Left cardiac atrium (tissue), 4 donors: ENCODE data around the gene SLC17A8. TPM values are rescaled to one million over a fixed set of nuclear protein-coding genes. Genes with fewer than 3 reads are reported as not detected.
"Not testable (repeated sequence)": the region's sequence is repeated elsewhere in the genome, so short reads cannot be mapped to it uniquely, and the experiment has no call there.

Experiments
- ATAC-seq, 2 donors: fragments of 200-7000 bp; cut with Tn5 transposase; one replicate each; pipeline ENCODE4 v1.9.1; 2020; ENCODE audit warnings: mild to moderate bottlenecking in 2 of 2, moderate library complexity in 2 of 2
- DNase-seq: peaks from one replicate; pipeline ENCODE4 v3.0.0-alpha.2; 2020
- intact Hi-C, 2 donors: fragments of 100-400 bp; cut with DNase I; formaldehyde crosslinking; loops; one replicate each; pipeline versions ENCODE4 v1.14.1 to v1.15.1; 2022 to 2023
- total RNA-seq, 2 donors: library from RNA; stranded (reverse); fragmentation: NEBNext Ultra II Directional; extraction: Animal tissue kit (Norgen Biotek cat#: 25700); gene quantifications; one replicate each; pipeline ENCODE4 v1.2.1, GENCODE V29; 2021
- donor health status: DM: no; HTN: yes; CAD: no.
- donor health status: DM: no; HTN: yes; CAD: no; lungs with severe emphysema.
- donor health status: DM: yes; HTN: yes; CAD: no.
- donor health status: Dilated cardiomyopathy.

Gene SLC17A8
- total RNA-seq, 2 donors from 2014 or later = not detected

GRCh38 chr12:100404769-100405407 is 48.0 kb downstream of the SLC17A8 start:
- DNase-seq (no peak), ATAC-seq (no peak)
- intact Hi-C loops = no loop called here

- DNase-seq (no peak), ATAC-seq (no peak)
- intact Hi-C loops = no loop called here
Measured at GRCh38 chr12:100413001-100413400, 56.1 kb downstream of the SLC17A8 start.

- intact Hi-C loops = no loop called here
- ATAC-seq (no peak), DNase-seq (no peak)
Measured at GRCh38 chr12:100414739-100415138, 57.9 kb downstream of the SLC17A8 start.

GRCh38 chr12:100422646-100423045 is 65.8 kb downstream of the SLC17A8 start:
- no peak for ATAC-seq
- intact Hi-C loops = no loop called here
- no peak for DNase-seq

- DNase-seq (no peak), ATAC-seq (no peak)
- intact Hi-C loops = no loop called here
Measured at GRCh38 chr12:100426145-100426544, 69.3 kb downstream of the SLC17A8 start.

- DNase-seq = no peak
- intact Hi-C loops = no loop called here
- peak in 1 of 2 donors; percentile 26 for ATAC-seq
Measured at GRCh38 chr12:100427078-100427477, 70.2 kb downstream of the SLC17A8 start.

- intact Hi-C loops, DNase-seq, ATAC-seq: not testable (repeated sequence)
Measured at GRCh38 chr12:100430251-100430650, 73.4 kb downstream of the SLC17A8 start.

- intact Hi-C loops = no loop called here
- ATAC-seq = no peak
- no peak for DNase-seq
Measured at GRCh38 chr12:100433701-100434100, 76.8 kb downstream of the SLC17A8 start.

GRCh38 chr12:100434177-100434576 is 77.3 kb downstream of the SLC17A8 start:
- no peak for DNase-seq
- intact Hi-C loops = no loop called here
- ATAC-seq = no peak

- ATAC-seq (no peak), DNase-seq (no peak)
- intact Hi-C loops = no loop called here
Measured at GRCh38 chr12:100435957-100436356, 79.1 kb downstream of the SLC17A8 start.

- ATAC-seq (no peak), DNase-seq (no peak)
- intact Hi-C loops = no loop called here
Measured at GRCh38 chr12:100437038-100437841, 80.4 kb downstream of the SLC17A8 start.

GRCh38 chr12:100439797-100440196 is 82.9 kb downstream of the SLC17A8 start:
- ATAC-seq (no peak), DNase-seq (no peak)
- intact Hi-C loops = no loop called here

- ATAC-seq (no peak), DNase-seq (no peak)
- intact Hi-C loops = no loop called here
Measured at GRCh38 chr12:100442403-100442802, 85.5 kb downstream of the SLC17A8 start.

GRCh38 chr12:100443434-100443833 is 86.6 kb downstream of the SLC17A8 start:
- DNase-seq = no peak
- ATAC-seq = no peak
- intact Hi-C loops = no loop called here

GRCh38 chr12:100445081-100445481 is 88.2 kb downstream of the SLC17A8 start:
- ATAC-seq = no peak
- intact Hi-C loops = no loop called here
- no peak for DNase-seq

GRCh38 chr12:100447381-100447780 is 90.5 kb downstream of the SLC17A8 start:
- no peak for ATAC-seq
- DNase-seq = no peak
- intact Hi-C loops = no loop called here

GRCh38 chr12:100448656-100449055 is 91.8 kb downstream of the SLC17A8 start:
- intact Hi-C loops = no loop called here
- no peak for DNase-seq
- ATAC-seq = no peak

GRCh38 chr12:100450735-100451134 is 93.9 kb downstream of the SLC17A8 start:
- intact Hi-C loops = no loop called here
- ATAC-seq (no peak), DNase-seq (no peak)

- ATAC-seq (peak in 1 of 2 donors; percentile 73), DNase-seq (no peak)
- intact Hi-C loops = no loop called here
Measured at GRCh38 chr12:100453951-100454350, 97.1 kb downstream of the SLC17A8 start.

GRCh38 chr12:100455896-100456295 is 99.0 kb downstream of the SLC17A8 start:
- intact Hi-C loops = no loop called here
- no peak for ATAC-seq
- no peak for DNase-seq

GRCh38 chr12:100458191-100458590 is 101.3 kb downstream of the SLC17A8 start:
- ATAC-seq (no peak), DNase-seq (no peak)
- intact Hi-C loops = no loop called here
